22Rv1 (cell line): ENCODE data around the gene AMT.

Experiments
- ZFX ChIP-seq: fragments of 450-650 bp; IDR thresholded peaks from 2 replicates; pipeline ENCODE4 v1.6.1; 2017; ENCODE audit warnings: antibody characterized with exemption, borderline replicate concordance
- TF ChIP-seq, protein P1 (sequence below): fragments of 450-650 bp; IDR thresholded peaks from 2 replicates; pipeline ENCODE4 v1.5.1; 2017; ENCODE audit warnings: mild to moderate bottlenecking

DNA sequence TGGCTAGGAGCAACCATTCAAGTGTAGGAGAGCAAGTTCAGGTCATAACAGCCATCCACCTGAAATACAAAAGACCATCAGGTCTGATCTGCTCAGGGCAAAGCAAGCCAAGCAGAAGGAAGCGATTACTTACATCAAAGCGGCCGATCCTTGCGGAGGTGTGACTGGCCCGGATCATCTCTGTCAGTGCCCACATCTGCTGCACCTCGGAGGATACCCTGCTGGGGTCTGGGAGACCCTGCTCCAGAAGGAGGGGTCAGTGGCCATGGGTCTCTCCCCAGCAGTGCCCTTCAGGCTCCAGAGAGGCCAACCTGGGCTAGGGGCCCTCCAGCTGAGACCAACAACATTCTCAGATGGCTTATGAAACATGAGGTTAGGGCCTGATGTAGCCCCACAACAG, 2.5 kb upstream of the AMT start:
- TF ChIP-seq, protein P1, sequence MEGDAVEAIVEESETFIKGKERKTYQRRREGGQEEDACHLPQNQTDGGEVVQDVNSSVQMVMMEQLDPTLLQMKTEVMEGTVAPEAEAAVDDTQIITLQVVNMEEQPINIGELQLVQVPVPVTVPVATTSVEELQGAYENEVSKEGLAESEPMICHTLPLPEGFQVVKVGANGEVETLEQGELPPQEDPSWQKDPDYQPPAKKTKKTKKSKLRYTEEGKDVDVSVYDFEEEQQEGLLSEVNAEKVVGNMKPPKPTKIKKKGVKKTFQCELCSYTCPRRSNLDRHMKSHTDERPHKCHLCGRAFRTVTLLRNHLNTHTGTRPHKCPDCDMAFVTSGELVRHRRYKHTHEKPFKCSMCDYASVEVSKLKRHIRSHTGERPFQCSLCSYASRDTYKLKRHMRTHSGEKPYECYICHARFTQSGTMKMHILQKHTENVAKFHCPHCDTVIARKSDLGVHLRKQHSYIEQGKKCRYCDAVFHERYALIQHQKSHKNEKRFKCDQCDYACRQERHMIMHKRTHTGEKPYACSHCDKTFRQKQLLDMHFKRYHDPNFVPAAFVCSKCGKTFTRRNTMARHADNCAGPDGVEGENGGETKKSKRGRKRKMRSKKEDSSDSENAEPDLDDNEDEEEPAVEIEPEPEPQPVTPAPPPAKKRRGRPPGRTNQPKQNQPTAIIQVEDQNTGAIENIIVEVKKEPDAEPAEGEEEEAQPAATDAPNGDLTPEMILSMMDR: no peak
- TF ChIP-seq ZFX: no peak
